ENCODE data around the gene POLD4.

POLD4 gene

DNA sequence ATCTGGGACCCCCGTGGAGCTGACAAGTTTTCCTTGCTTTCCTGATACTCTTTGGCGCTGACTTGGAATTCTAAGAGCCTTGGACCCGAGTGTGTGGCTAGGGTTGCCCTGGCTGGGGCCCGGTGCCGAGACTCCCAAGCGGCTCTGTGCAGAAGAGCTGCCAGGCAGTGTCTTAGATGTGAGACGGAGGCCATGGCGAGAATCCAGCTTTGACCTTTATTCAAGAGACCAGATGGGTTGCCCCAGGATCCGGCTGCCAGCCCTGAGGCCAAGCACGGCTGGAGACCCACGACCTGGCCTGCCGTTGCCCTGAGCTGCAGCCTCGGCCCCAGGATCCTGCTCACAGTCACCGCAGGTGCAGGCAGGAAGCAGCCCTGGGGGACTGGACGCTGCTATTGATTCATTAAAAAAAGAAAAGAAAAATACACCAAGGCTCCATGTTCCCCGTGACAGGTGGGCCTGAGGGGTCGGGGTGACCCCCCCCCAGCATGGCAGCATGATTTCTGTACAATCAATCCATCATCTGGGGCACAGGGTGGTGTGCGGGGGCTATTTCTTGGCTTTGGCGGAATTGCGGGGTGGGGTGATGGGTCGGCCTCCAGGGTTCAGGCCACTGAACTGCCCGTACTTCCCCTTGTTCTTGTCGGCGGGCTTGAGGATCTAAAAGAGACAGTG, 44.8 kb upstream of the POLD4 start:
- DNase-seq (ENCODE audit: extremely low spot score): no peak
- POLR2A ChIA-PET: interaction anchor here (0.8 kb wide), 1 partner anchor 9 kb away, joined by 3 read pairs; no protein-coding TSS in a partner anchor
- CTCF ChIA-PET: no interaction called here
- TF ChIP-seq SP1 (IDR thresholded peaks at IDR 0.05): no peak
- no peak for TF ChIP-seq SUZ12 (IDR thresholded peaks at IDR 0.05)
- TF ChIP-seq CTBP1 (IDR thresholded peaks at IDR 0.05; ENCODE audit: borderline replicate concordance): no peak
- TF ChIP-seq LEF1 (IDR thresholded peaks at IDR 0.05; ENCODE audit: borderline replicate concordance): no peak
- TF ChIP-seq TARDBP (IDR thresholded peaks at IDR 0.05): no peak
- no peak for TF ChIP-seq HDGF (IDR thresholded peaks at IDR 0.05; ENCODE audit: borderline replicate concordance)
- TF ChIP-seq ARNT (IDR thresholded peaks at IDR 0.05): no peak

DNA sequence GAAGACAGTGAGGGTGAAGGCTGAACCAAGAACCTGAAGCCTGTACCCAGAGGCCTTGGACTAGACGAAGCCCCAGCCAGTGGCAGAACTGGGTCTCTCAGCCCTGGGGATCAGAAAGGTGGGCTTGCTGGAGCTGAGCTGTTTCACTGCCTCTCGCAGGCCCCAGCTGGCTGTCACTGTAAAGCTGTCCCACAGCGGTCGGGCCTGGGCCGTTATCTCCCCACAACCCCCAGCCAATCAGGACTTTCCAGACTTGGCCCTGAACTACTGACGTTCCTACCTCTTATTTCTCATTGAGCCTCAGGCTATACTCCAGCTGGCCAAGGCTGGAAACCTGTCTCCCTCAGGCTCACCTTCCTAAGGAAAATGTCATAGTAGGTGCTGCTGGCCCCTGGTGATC, 44.2 kb upstream of the POLD4 start:
- DNase-seq (ENCODE audit: extremely low spot score): no peak
- ChIA-PET CTCF (interaction anchor here (0.8 kb wide), 1 partner anchor 16 kb away, joined by 3 read pairs; no protein-coding TSS in a partner anchor), POLR2A (interaction anchor here (0.8 kb wide), 1 partner anchor 8 kb away, joined by 3 read pairs; no protein-coding TSS in a partner anchor)
- no peak for TF ChIP-seq SUZ12 (IDR thresholded peaks at IDR 0.05)
- TF ChIP-seq TARDBP (IDR thresholded peaks at IDR 0.05): no peak
- no peak for TF ChIP-seq HDGF (IDR thresholded peaks at IDR 0.05; ENCODE audit: borderline replicate concordance)
- no peak for TF ChIP-seq ELF4 (IDR thresholded peaks at IDR 0.05)
- TF ChIP-seq PKNOX1 (IDR thresholded peaks at IDR 0.05): no peak
- no peak for TF ChIP-seq CTBP1 (IDR thresholded peaks at IDR 0.05; ENCODE audit: borderline replicate concordance)
- no peak for TF ChIP-seq L3MBTL2 (conservative IDR thresholded peaks at IDR 0.05)
- TF ChIP-seq ZNF384 (IDR thresholded peaks at IDR 0.05): no peak
- TF ChIP-seq FOXK2 (IDR thresholded peaks at IDR 0.05): no peak
- no peak for TF ChIP-seq NFRKB (IDR thresholded peaks at IDR 0.05)
- no peak for TF ChIP-seq FOXA1 (IDR thresholded peaks at IDR 0.05)
- TF ChIP-seq ARNT (IDR thresholded peaks at IDR 0.05): no peak

- DNase-seq (ENCODE audit: extremely low spot score): no peak
- TF ChIP-seq SP1 (IDR thresholded peaks at IDR 0.05) (no peak), FOXK2 (IDR thresholded peaks at IDR 0.05) (no peak), BHLHE40 (IDR thresholded peaks at IDR 0.05; ENCODE audit: borderline replicate concordance) (no peak), LEF1 (IDR thresholded peaks at IDR 0.05; ENCODE audit: borderline replicate concordance) (no peak), FOXM1 (IDR thresholded peaks at IDR 0.05; ENCODE audit: borderline replicate concordance) (no peak)
- POLR2A ChIA-PET: interaction anchor here (1.1 to 1.4 kb wide), 2 partner anchors 24 to 71 kb away, joined by 3 to 4 read pairs; no protein-coding TSS in a partner anchor
- CTCF ChIA-PET: interaction anchor here (0.8 kb wide), 1 partner anchor 15 kb away, joined by 3 read pairs; no protein-coding TSS in a partner anchor
Observed at GRCh38 chr11:67396587-67397389, 43.4 kb upstream of the POLD4 start.

GRCh38 chr11:67396259-67396581, 42.9 kb upstream of the POLD4 start:
- ChIA-PET CTCF (interaction anchor here (0.6 kb wide), 1 partner anchor 100 kb away, joined by 4 read pairs; no protein-coding TSS in a partner anchor), POLR2A (interaction anchor here (1.1 to 1.4 kb wide), 2 partner anchors 24 to 72 kb away, joined by 3 to 4 read pairs; no protein-coding TSS in a partner anchor)
- no peak for DNase-seq (ENCODE audit: extremely low spot score)
- no peak for TF ChIP-seq NFRKB (IDR thresholded peaks at IDR 0.05)
- no peak for TF ChIP-seq LEF1 (IDR thresholded peaks at IDR 0.05; ENCODE audit: borderline replicate concordance)
- TF ChIP-seq FOXM1 (IDR thresholded peaks at IDR 0.05; ENCODE audit: borderline replicate concordance): no peak
- no peak for TF ChIP-seq SUZ12 (IDR thresholded peaks at IDR 0.05)
- TF ChIP-seq FOXK2 (IDR thresholded peaks at IDR 0.05): no peak
- TF ChIP-seq HDGF (IDR thresholded peaks at IDR 0.05; ENCODE audit: borderline replicate concordance): no peak
- TF ChIP-seq FOXA1 (IDR thresholded peaks at IDR 0.05): no peak

GRCh38 chr11:67395555-67396258, 42.4 kb upstream of the POLD4 start:
- CTCF ChIA-PET: interaction anchor here (0.6 kb wide), 1 partner anchor 101 kb away, joined by 4 read pairs; no protein-coding TSS in a partner anchor
- TF ChIP-seq FOXK2 (IDR thresholded peaks at IDR 0.05) (no peak), SP1 (IDR thresholded peaks at IDR 0.05) (no peak), HDGF (IDR thresholded peaks at IDR 0.05; ENCODE audit: borderline replicate concordance) (no peak), FOXA1 (IDR thresholded peaks at IDR 0.05) (no peak), ZNF384 (IDR thresholded peaks at IDR 0.05) (no peak), L3MBTL2 (conservative IDR thresholded peaks at IDR 0.05) (no peak), SUZ12 (IDR thresholded peaks at IDR 0.05) (no peak)
- POLR2A ChIA-PET: interaction anchor here (1.1 to 1.4 kb wide), 2 partner anchors 25 to 73 kb away, joined by 3 to 4 read pairs; no protein-coding TSS in a partner anchor
- no peak for DNase-seq (ENCODE audit: extremely low spot score)

DNA sequence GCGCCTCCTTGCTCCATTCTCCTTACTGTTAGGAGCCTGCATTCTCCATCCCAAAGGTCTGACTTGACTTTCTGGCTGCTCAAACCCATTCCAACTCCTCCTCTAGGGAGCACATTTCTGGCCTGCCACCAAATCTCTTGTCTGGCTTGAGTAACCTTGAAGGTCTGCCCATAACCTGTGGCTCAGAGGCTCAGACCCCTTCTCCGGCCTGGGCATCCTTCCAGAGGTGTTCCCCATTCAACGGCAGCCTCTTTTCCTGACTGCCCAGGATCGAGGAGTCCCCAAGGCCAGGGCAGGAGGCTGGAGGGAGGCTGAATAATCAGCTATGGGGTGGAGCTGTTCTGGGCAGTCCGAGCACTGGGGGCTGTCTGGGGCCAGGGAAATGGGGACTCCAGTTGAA, 40.6 kb upstream of the POLD4 start:
- POLR2A ChIA-PET: no interaction called here
- CTCF ChIA-PET: no interaction called here
- TF ChIP-seq FOXA1 (IDR thresholded peaks at IDR 0.05) (no peak), LEF1 (IDR thresholded peaks at IDR 0.05; ENCODE audit: borderline replicate concordance) (no peak), TARDBP (IDR thresholded peaks at IDR 0.05) (no peak), SUZ12 (IDR thresholded peaks at IDR 0.05) (no peak), NFRKB (IDR thresholded peaks at IDR 0.05) (no peak), FOXM1 (IDR thresholded peaks at IDR 0.05; ENCODE audit: borderline replicate concordance) (no peak), L3MBTL2 (conservative IDR thresholded peaks at IDR 0.05) (no peak), SP1 (IDR thresholded peaks at IDR 0.05) (no peak), CTBP1 (IDR thresholded peaks at IDR 0.05; ENCODE audit: borderline replicate concordance) (no peak), ZNF384 (IDR thresholded peaks at IDR 0.05) (no peak), FOXK2 (IDR thresholded peaks at IDR 0.05) (no peak)
- no peak for DNase-seq (ENCODE audit: extremely low spot score)

DNA sequence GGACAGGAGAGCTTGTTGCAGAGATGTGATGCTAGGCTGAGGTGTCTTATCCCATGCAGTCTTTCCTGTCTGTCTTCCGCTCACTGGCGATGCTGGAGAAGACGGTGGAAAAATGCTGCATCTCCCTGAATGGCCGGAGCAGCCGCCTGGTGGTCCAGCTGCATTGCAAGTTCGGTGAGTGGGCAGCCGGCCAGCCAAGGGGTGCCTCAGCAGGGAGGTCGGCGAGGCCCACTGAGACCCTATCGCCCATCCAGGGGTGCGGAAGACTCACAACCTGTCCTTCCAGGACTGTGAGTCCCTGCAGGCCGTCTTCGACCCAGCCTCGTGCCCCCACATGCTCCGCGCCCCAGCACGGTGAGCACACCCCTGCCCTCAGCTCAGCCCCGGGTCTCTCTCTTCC, 40.1 kb upstream of the POLD4 start:
- DNase-seq (ENCODE audit: extremely low spot score): no peak
- CTCF ChIA-PET: no interaction called here
- no peak for TF ChIP-seq TARDBP (IDR thresholded peaks at IDR 0.05)
- POLR2A ChIA-PET: no interaction called here

All from HEK293T (cell line).